Fibroblast of gingiva (primary cell): ENCODE data around the gene SLC39A3.

Experiments
- DNase-seq: peaks from one replicate; pipeline ENCODE4 v3.0.0-alpha.2; 2011; ENCODE audit warnings: low read depth

SLC39A3 gene

DNA sequence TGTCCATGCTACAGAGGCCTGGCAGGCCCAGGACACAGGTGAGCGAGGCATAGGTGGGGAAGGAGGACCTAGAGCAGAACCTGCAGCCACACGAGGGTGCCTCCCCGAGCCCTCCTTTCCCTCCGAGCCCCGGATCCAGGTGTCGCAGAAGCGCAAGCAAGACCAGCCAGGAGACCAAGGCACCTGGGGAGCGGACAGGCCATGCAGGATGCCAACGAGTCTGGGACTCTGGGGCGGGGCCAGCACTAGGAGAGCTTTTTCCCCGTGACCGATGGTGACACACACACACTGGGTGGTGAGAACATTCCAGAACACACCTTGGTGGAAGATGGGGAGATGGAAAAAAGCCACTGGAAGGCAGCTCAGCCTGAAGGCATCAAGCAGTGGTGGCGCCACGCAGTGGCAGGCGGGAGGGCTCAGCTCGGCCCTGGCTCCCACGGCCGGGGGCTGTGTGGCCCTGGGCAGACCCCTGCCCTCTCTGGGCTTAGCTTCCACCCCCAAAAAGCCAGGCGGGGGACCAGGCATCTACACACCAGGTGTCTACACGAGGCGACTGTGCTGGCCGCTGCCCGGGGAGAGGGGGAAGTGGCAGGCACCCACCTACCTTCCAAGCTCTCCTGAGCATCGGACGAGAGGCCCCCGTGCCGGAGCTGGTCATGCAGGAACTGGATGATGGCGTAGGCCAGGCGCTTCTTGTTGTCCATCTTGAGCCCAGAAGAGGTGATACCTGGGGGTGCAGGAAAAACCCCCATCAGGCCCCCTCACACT, 28.7 kb upstream of the SLC39A3 start:
- DNase-seq, result no peak

DNA sequence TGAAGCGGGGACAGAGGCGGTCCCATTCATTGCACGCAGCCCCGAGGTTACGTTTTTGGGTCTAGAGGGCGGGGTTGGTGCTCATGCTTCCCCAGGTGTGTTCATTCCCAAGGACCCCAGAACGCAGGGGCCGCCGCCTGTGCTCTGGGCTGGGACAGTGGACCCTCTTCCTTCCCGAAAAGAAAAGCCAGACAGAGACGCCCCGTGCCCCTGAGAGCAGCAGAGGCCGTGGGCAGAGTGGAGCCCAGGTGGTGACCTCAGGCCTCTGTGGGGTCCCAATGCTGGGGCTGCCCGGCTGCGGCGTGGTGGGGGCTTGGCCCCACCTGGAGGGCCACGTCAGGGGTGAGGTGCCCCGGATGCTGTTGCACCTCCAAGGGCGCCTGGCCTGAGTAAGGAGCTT, 27.9 kb upstream of the SLC39A3 start:
- DNase-seq, result no peak

DNA sequence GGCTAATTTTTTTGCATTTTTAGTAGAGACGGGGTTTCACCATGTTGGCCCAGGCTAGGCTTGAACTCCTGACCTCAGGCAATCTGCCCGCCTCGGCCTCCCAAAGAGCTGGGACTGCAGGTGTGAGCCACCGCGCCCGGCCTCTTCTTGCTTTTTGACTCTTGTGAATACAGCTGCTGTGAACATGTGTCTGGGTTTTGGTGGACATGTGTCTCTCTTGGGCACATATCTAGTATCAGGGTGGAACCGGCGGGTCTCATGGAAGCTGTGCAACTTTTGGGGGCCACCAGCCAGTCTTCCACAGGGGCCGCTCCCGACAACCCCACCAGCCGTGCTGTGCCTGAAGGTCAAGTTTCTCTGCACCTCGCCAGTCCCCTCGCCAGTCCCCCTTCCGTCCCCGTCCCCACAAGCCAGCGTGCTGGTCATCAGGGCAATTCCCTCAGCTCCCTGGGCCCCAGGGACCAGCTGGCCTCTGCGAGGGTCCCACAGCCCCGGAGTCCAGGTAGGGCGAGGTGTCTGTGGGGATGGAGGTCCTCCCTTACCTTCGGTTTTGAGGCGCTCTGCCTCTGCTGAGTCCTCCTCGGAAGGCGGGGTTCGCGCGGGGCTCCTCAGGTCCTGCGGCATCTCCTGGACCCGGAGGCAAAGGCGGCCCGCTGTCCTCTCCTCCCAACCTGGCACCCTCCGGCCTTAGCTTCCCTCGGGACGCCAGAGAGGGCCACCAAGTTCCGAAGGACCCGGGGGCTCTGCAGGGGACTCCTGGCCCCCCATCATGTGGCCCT, 27.0 kb upstream of the SLC39A3 start:
- no peak for DNase-seq

DNA sequence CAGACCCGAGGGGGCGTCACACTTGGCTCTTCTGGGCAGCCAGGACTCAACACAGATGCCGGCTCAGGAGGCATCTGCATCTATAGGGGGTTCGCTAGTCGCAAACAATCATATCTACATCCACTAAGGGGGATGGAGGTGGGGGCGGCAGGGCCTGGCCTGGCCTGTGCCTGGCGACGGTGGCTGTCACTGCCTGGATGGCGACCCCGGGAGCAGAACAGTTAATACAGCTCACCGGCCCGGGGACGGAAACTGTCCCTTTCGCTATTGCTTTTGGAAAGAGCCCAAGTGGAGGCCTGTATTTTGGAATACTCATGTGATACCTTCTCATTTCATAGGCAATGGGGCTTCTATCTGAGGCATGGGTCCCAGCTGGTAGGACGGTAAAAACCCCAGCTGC, 25.6 kb upstream of the SLC39A3 start:
- no peak for DNase-seq

DNA sequence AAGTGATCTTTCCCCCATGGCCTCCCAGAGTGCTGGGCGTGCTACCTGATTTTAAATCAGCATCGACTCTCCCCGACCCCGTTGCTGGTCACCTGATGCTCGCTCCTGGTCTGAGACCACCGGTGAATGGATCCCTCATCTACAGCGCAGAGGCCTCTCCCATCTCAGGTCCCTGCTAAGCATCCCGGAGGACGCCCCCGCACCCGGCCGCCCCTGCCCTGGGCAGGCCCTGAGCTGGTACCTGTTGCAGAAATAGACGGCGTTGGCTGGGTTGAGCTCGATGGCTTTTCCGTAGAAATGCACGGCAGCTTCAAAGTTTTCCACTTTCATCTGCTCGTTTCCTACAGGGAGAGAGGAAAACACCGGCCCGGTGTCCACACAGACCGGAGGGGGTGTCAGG, 25.1 kb upstream of the SLC39A3 start:
- no peak for DNase-seq

DNA sequence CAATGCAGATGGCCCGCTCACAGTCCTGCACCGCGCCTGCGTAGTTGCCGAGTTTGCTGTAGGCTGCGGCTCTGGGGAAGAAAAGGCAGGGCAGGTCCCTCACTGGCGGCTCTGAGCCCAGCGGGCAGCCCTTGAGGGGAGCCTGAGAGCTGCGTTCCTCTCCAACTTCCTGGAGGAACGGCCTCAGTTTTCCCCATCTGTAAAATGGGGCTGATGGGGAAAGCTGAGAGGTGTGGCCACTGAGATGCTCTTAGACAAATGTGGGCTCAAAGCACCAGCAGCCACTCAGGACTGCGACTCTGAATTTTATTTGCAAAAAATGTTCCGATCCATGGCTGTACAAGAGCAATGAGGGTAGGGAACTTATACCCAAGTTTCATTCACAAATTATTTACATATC, 23.9 kb upstream of the SLC39A3 start:
- DNase-seq, result no peak

DNA sequence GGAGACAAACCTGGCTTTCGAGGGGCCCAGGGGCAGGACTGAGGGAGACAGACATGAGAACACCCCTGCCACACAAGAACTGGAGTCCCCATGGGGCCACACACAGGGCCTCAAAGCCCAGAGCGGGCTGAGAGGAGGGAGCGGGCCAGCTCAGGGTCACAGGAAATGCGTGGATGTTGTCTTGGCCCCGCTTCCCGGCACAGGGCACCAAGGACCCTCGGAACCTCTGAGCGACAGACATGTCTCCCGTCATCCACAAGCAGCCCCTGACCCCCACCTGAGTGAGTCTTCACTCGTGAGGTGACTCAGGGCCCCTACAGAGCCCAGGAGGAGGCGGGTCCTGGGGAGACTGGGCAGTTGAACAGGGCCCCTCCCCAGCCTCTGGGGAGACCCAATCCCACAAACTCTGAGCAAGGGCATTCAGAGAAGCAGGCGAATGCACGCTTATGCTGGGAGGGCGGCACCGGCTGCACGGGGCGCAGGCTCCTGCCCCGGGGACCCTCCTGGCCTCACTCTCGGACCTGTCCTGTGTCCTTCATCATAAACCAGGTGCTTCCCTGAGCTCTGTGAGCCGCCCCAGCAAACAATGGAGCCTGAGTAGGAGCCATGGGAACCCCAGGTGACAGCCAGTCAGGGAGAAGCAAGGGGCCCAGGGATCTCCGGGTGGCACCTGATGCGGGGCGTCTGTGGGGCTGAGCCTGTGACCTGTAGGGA, 23.1 kb upstream of the SLC39A3 start:
- DNase-seq, result no peak

DNA sequence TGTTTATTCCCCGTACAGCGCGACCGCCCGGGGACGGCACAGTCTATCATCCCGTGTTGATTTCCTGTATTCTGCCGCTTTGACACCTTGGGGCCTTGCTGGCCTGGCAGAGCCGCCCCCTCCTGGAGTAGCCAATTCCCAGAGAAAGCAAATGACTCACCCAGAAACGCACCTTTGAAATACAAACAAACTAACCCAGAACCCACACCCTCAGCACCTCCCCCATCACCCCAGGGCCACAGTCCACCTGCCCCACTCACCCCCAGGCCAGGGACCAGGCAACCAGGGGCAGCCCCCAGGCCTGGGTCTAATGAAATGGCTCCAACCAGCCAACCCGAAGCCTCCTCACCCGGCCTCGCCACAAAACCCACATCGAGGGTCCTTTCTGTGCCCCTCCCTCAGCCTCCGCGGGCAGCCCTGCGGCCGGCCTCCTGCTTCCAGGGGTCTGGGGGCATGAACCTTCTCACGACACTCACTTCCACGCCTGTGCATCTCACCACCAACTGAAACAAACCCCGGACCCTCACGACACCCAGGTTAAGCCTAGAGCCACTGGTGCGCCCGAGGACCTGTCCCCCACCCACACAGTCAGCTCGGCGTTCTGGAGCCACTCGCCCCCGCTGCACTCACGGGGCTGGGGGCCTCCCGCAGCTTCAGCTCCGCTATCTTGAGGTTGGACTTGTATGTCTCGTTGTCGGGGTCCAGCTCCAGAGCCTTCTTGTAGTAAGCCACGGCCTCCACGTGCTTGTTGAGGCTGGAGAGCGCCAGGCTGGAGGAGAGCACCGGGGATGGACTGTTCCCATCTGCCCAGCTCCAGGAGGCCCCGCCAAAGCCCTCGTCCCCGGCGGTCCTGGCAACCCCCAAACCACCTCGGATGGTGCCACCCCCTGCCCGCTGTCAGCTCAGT, 22.3 kb upstream of the SLC39A3 start:
- DNase-seq, result no peak

DNA sequence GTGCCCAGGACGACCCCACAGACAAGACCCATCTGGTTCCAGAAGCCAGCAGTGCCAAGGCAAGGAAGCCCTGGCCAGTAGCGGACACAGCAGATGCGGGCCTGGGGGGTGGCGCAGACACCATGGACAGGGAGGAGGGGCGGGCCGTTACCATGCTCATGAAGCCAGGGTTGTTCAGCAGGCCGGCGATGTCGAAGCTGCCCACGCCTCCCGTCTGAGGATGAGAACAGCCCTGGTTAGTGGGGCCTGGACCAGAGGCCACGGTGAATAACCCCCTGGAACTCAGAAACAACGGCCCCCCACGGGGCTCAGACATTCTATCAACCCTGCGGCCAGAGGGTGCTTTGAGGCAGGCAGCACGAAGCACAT, 21.5 kb upstream of the SLC39A3 start:
- DNase-seq, result no peak

DNA sequence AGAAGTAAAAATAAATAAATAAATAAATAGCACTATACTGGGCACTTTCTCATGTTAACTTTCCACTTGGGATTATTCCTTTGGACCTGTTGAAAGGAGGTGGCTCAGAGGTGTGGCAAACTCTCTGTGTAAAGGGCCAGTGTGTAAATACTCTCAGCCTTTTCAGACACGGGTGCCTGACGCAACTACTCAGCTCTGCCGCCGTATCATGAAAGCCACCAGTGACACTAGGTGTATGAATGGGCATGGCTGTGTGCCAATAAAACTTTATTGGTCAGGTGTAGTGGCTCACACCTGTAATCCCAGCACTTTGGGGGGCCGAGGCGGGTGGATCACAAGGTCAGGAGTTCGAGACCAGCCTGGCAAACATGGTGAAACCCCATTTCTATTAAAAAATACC, 20.1 kb upstream of the SLC39A3 start:
- no peak for DNase-seq

DNA sequence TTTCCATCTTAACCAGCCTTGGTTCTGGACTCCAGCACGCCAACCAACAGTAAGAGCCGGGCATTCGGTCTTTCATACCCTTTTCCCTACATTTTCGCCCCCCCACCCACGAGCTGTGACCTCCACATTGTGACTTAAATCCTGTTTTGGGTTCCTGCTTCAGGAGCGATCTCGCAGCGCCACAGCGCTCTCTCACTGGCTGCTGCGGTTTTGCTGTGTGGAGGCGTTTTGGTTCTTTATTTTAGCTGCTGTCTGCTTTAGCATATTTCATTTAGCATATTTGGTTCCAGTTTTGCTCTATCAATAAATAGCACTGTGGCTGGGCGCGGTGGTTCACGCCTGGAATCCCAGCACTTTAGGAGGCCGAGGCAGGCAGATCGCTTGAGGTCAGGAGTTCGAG, 19.5 kb upstream of the SLC39A3 start:
- no peak for DNase-seq

DNA sequence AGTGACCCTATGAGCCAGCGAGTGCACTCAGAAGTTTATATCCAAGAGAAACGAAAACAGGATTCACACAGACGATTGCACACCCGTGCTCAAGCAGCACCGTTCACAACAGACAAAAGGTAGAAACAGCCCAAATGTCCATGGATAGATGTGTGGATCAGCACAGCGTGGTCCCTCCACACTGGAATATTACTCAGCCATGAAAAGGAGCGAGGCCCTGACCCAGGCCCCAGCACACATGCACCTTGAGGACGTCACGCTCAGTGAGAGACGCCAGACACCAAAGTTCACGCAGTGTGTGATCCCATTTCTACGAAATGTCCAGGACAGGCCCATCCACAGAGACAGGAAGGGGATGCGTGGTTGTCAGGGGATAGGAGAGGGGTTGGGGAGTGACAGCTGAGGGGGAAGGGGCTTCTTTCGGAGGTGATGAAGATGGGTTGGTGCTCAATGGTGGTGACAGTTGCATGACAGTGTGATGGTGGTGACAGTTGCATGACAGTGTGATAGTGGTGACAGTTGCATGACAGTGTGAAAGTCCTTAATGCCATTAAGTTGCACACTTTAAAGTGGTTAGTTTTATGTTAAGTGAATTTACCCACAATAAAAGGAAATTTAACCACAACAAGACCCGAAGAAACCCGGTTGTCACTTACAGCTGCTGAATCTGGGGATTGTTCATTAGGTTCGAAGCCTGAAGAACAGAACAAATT, 18.9 kb upstream of the SLC39A3 start:
- no peak for DNase-seq

DNA sequence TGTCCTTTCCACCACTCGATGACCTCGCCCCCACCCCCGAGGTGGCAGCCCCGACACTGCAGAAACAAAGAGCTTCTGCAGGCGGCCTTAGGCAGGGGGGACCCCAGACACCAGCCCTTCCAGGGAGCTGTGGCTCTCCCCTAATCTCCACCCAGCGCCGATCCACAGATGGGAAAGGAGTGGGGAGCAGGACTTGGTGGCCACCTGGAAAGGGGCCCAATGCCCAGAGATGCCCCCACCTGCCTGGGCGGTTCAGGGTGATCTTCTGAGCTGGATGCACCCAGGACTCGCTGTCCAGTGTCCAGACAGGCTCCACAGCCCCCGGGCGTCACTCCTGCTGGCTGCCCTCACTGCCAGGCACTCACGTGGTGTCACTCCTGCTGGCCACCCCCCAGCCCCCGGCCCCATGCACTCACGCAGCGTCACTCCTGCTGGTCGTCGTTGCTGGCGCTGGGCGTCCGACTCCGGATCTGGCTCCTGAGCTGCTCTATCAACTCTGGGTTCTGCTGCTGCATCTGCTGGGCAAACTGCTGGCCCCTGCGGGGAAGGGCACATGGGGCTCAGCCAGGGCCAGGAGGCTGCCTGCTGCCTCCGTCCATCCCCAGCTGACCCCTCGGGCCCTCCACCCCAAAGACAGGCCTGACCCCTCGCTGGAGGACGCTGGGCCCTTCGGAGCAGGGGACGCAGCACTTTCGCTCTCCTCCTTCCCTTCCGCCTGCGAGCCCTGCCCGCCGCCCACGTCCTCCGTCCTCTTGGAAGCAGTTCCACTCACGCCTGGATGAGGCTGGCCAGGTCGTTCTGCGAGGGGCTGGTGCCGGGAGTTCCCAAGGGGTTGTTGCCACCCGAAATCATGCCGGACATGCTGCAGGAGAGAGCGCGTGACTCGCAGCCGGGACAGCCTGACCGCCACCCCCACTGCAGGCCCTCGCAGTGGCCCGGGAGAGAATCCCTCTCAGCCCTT, 17.4 kb upstream of the SLC39A3 start:
- DNase-seq, result no peak

DNA sequence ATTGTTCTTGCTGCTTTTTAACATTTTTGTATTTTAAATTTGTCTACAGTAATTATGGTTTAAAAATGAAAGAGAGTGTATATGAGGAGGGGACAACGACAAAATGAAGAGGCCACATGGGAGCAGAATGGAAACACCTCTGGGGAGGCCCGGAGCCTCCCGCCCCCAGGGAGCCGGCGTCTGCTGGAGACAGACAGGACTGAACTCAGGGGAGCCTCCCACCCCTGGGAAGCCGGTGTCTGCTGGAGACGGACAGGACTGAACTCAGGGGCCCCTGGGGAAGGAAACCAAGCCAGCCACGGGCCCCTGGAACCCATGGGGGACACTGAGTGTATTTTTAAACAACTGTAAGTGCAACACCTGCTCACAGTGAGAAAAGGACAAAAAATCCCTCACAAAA, 16.7 kb upstream of the SLC39A3 start:
- no peak for DNase-seq

DNA sequence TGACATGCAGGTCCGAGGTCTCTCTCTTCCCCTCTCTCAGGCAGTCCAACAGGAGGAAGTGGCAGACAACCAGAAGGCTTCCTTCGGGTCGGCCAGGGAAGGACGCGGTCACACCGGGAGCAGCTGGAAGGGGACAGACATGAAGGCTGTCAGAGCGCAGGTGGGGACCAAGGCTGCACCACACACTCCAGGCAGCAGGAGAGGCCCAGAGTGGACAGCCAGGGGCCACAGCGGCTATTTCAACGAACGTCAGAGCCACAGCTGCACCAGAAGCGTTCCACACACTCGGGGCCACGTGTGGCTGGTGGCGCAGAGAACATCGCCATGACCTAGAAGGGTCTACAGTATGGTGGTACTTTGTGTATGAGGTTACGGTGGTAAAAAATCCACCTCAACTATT, 16.0 kb upstream of the SLC39A3 start:
- DNase-seq, result no peak

DNA sequence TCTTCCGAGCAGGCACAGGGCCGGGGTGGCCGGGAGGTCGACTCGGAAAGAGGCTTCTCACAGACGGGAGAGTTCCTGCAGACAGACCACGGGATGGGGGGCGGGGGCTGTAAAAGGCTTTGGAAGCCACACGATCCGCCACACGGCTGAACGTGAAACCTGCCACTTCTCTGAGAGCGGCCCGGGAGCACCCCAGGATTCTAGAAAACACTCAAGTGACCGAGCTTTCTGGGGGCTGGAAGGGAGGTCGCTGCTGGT, 15.6 kb upstream of the SLC39A3 start:
- no peak for DNase-seq

DNA sequence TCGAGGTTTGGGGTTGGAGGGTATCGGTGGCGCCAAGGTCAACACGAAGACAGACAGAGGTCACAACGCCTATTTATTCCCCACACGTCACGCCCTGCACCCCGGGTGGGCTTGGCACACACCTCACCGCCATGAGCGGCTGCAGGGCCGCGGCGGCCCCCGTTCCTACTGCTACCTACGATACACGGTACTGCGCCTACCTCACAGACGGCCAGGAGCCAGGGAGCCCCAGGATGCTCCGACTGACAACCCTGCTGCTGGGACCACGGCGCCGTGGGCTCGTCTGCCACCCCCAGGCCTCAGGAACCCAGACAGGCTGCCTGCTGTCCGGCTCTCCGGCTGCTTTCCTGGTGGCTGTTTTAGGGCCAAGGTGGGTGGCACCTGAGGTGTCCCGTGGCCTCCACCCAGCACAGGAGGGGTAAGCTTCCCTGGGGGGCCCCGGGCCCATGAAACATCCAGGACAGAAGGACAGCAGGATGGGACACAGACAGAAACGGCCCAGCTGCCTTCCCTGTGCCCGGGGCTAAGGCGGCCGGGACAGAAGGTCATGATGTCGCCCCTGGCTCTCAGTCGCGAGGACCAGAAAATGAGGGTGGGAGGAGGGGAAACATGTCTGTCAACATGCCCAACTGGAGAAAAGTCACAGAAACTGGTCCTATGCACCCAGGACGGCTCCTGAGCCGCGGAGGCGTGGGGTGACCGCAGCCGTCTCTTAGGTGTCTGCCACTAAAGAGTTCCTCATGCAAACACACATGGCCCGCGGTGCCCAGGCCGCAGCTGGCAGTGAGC, 15.0 kb upstream of the SLC39A3 start:
- DNase-seq, result no peak

DNA sequence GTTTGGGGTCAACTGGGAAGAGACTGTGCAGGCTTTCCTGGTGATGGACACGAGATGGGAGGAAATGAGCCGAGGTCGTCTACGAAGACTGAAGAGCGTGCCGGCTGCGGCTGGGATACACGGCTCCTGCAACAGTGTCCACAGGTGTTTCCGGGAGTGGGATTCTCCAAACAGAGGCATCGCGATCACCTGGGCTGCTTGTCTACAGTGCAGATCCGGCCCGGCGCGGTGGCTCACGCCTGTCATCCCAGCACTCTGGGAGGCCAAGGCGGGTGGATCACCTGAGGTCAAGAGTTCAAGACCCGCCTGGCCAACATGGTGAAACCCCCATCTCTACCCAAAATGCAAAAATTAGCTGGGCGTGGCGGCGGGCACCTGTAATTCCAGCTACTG, 11.6 kb upstream of the SLC39A3 start:
- no peak for DNase-seq

DNA sequence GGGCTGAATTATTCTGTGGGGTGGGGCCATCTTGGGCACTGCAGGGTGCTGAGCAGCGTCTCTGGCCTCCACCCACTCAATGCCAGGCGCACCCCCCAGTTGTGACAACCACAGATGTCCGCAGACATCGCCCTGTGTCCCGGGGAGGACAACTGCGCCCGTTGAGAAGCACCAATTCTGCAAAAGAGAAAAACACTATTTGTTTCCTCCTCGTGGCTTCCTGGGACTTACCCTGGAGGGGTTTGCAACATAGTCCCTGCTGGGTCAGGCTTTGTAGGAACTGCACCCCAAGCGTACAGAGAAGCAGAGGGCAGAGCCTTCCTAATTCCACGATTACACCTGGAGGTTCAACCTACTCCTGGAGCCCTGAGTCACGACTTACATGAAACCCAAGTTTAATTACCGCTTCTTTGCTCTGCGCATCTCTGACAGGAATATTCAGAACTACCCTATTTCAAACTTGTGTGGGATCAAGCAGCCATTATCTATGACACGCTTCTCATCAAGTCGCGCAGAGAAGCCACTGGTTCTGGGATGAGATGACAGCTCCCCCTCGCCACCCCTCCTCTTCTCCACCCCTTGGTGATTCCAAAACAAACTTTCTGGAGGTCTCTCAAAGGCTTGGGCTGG, 11.1 kb upstream of the SLC39A3 start:
- DNase-seq, result no peak
